HG02973 (cell line): Measurements from ENCODE around the gene POLR3E.
"Not testable (repeated sequence)": the region's sequence is repeated elsewhere in the genome, so short reads cannot be mapped to it uniquely, and the experiment has no call there.

ENCODE experiments used
- ATAC-seq: cut with Tn5 transposase; IDR thresholded peaks from one replicate; pipeline ENCODE4 v1.9.1; 2021; ENCODE audit warnings: moderate library complexity; ENCODE audit not compliant: unreplicated experiment

POLR3E gene

GRCh38 chr16:22360963-22361659 lies 63.9 kb downstream of the POLR3E start:
- ATAC-seq = no peak

GRCh38 chr16:22364241-22364640 lies 67.0 kb downstream of the POLR3E start:
- ATAC-seq = no peak

GRCh38 chr16:22366371-22366770 lies 69.2 kb downstream of the POLR3E start:
- no peak for ATAC-seq

- ATAC-seq = no peak
Observed at GRCh38 chr16:22366889-22367288, 69.7 kb downstream of the POLR3E start.

GRCh38 chr16:22368200-22368826 lies 71.1 kb downstream of the POLR3E start:
- ATAC-seq = not testable (repeated sequence)

- ATAC-seq = no peak
Observed at GRCh38 chr16:22369221-22369811, 72.1 kb downstream of the POLR3E start.

GRCh38 chr16:22370038-22370820 lies 73.0 kb downstream of the POLR3E start:
- no peak for ATAC-seq

GRCh38 chr16:22372882-22373661 lies 75.9 kb downstream of the POLR3E start:
- no peak for ATAC-seq

- ATAC-seq = peak; percentile 15
Observed at GRCh38 chr16:22373662-22374310, 76.6 kb downstream of the POLR3E start.

GRCh38 chr16:22374311-22375116 lies 77.3 kb downstream of the POLR3E start, which contains the start of gene CDR2:
CDR2 (minus strand) TSS chr16:22374619; CDS start chr16:22374309, 310 bp downstream.
- peak; percentile 82 for ATAC-seq

GRCh38 chr16:22375117-22375962 lies 78.1 kb downstream of the POLR3E start:
- no peak for ATAC-seq

- ATAC-seq = no peak
Observed at GRCh38 chr16:22375963-22376640, 78.9 kb downstream of the POLR3E start.

GRCh38 chr16:22379656-22380055 lies 82.4 kb downstream of the POLR3E start:
- ATAC-seq = no peak

- ATAC-seq = no peak
Observed at GRCh38 chr16:22380529-22380928, 83.3 kb downstream of the POLR3E start.

GRCh38 chr16:22381392-22381791 lies 84.2 kb downstream of the POLR3E start:
- no peak for ATAC-seq

GRCh38 chr16:22383827-22384226 lies 86.6 kb downstream of the POLR3E start:
- no peak for ATAC-seq
